Trophoblast cell (in vitro differentiated cells and primary cell): Measurements from ENCODE around the gene ADSL.

Experiments
- DNase-seq, 2 donors: peaks; one replicate each; pipeline ENCODE4 v3.0.0-alpha.2; 2016
- H2AFZ ChIP-seq: 2 replicates; pipeline ENCODE4 v1.6.1; 2013; ENCODE audit warnings: low read length, moderate library complexity, mild to moderate bottlenecking; ENCODE audit not compliant: insufficient read depth, poor library complexity
- H2AK5ac ChIP-seq: 2 replicates; pipeline ENCODE4 v1.6.1; 2013; ENCODE audit warnings: mild to moderate bottlenecking, low read length
- H2BK120ac ChIP-seq: 2 replicates; pipeline ENCODE4 v1.6.1; 2013; ENCODE audit warnings: low read length, mild to moderate bottlenecking, moderate library complexity; ENCODE audit not compliant: insufficient read depth, poor library complexity
- H2BK12ac ChIP-seq: 2 replicates; pipeline ENCODE4 v1.6.1; 2013; ENCODE audit warnings: mild to moderate bottlenecking, low read length, moderate library complexity
- H2BK5ac ChIP-seq: 2 replicates; pipeline ENCODE4 v1.6.1; 2013; ENCODE audit warnings: low read length, low read depth, moderate library complexity, mild to moderate bottlenecking; ENCODE audit not compliant: poor library complexity
- H3K14ac ChIP-seq: 2 replicates; pipeline ENCODE4 v1.6.1; 2013; ENCODE audit warnings: mild to moderate bottlenecking, low read length
- H3K18ac ChIP-seq: 2 replicates; pipeline ENCODE4 v1.6.1; 2013; ENCODE audit warnings: mild to moderate bottlenecking, low read length
- H3K23ac ChIP-seq: 2 replicates; pipeline ENCODE4 v1.6.1; 2013; ENCODE audit warnings: low read length
- H3K27ac ChIP-seq: 2 replicates; pipeline ENCODE4 v1.5.1; 2013; ENCODE audit warnings: low read depth, mild to moderate bottlenecking, inconsistent platforms, low read length, moderate library complexity
- H3K27me3 ChIP-seq: 2 replicates; pipeline ENCODE4 v1.6.1; 2013; ENCODE audit warnings: inconsistent platforms, mild to moderate bottlenecking, low read length, moderate library complexity; ENCODE audit not compliant: insufficient read depth
- H3K36me3 ChIP-seq, 2 experiments: 1 replicate in 1 of 2; 2 replicates in 1 of 2; pipeline ENCODE4 v1.6.1; 2013; ENCODE audit warnings: low read length in 2 of 2, mild to moderate bottlenecking in 2 of 2, moderate library complexity in 1 of 2; ENCODE audit not compliant: insufficient read depth in 2 of 2, control insufficient read depth in 1 of 2
- H3K4ac ChIP-seq: 2 replicates; pipeline ENCODE4 v1.6.1; 2013; ENCODE audit warnings: low read depth, mild to moderate bottlenecking, low read length, moderate library complexity
- H3K4me1 ChIP-seq, 2 experiments: 1 replicate in 1 of 2; 2 replicates in 1 of 2; pipeline ENCODE4 v1.6.1; 2013; ENCODE audit warnings: low read length in 2 of 2, mild to moderate bottlenecking in 2 of 2, moderate library complexity in 1 of 2; ENCODE audit not compliant: insufficient read depth in 2 of 2, control insufficient read depth in 1 of 2
- H3K4me2 ChIP-seq: 2 replicates; pipeline ENCODE4 v1.6.1; 2013; ENCODE audit warnings: inconsistent platforms, mild to moderate bottlenecking, low read length, moderate library complexity
- H3K4me3 ChIP-seq: 2 replicates; pipeline ENCODE4 v1.5.1; 2013; ENCODE audit warnings: mild to moderate bottlenecking, low read depth, low read length, inconsistent platforms
- H3K79me1 ChIP-seq: one replicate; pipeline ENCODE4 v1.6.1; 2013; ENCODE audit warnings: low read length
- H3K79me2 ChIP-seq: 2 replicates; pipeline ENCODE4 v1.6.1; 2013; ENCODE audit warnings: low read length, mild to moderate bottlenecking; ENCODE audit not compliant: control insufficient read depth, insufficient read depth, poor library complexity
- H3K9ac ChIP-seq: 2 replicates; pipeline ENCODE4 v1.6.1; 2013; ENCODE audit warnings: mild to moderate bottlenecking, low read length
- H3K9me3 ChIP-seq: 2 replicates; pipeline ENCODE4 v1.6.1; 2013; ENCODE audit warnings: low read depth, mild to moderate bottlenecking, control low read depth, inconsistent platforms, low read length; ENCODE audit not compliant: insufficient read depth
- H4K12ac ChIP-seq: 2 replicates; pipeline ENCODE4 v1.6.1; 2013; ENCODE audit warnings: low read depth, mild to moderate bottlenecking, low read length, moderate library complexity
- H4K8ac ChIP-seq: 2 replicates; pipeline ENCODE4 v1.6.1; 2013; ENCODE audit warnings: low read depth, mild to moderate bottlenecking, low read length, moderate library complexity
- H4K91ac ChIP-seq: one replicate; pipeline ENCODE4 v1.6.1; 2013; ENCODE audit warnings: low read depth, mild to moderate bottlenecking, low read length, moderate library complexity
- WGBS: extraction: QIAGEN DNeasy Blood & Tissue Kit; methylation state at CpG from one replicate; pipeline ENCODE4 v1.1.7; 2013; ENCODE audit warnings: missing lambda C conversion rate; ENCODE audit not compliant: insufficient read length, insufficient coverage; ENCODE audit errors: extremely low coverage; 5-methylcytosine and 5-hydroxymethylcytosine counted together

ADSL gene

DNA sequence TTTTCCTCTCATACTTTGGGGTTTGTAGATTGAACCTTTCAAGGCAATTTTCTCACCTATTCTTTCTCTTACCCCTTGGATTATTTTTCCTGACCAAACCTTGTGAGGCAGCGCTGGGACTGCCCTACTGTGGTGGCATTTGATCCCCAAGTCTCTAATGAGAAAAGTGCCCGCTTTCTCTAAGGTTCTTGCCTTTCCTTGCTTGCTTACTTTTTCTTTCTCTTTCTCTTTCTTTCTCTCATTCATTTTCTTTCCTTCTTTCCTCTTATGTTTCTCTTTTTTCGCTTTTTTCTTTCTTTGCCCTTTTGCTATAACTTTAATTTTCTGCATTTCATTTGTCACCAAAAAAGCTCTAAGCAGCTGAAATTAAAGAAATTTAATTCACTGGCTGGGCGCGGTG lies 40.7 kb upstream of the ADSL start:
- Histone ChIP-seq H3K14ac (no peak overlapping the region), H3K9me3 (no peaks in the 10 kb centered on the region), H3K27me3 (no peaks in the 10 kb centered on the region), H3K36me3 (peaks cover 16 to 23% of the 10 kb centered on the region in 2 experiments), H3K4me3 (no peak overlapping the region), H3K4me2 (no peak overlapping the region), H2BK12ac (no peak overlapping the region), H3K4ac (no peak overlapping the region), H3K23ac (no peak overlapping the region), H2BK120ac (no peak overlapping the region), H3K79me2 (no peaks in the 10 kb centered on the region), H3K9ac (no peak overlapping the region), H3K27ac (no peak overlapping the region), H2AK5ac (no peak overlapping the region), H2BK5ac (no peak overlapping the region), H3K18ac (no peak overlapping the region), H3K79me1 (no peaks in the 10 kb centered on the region), H4K8ac (no peak overlapping the region), H2AFZ (no peak overlapping the region), H4K12ac (no peak overlapping the region), H4K91ac (no peak overlapping the region), H3K4me1 (peaks cover 0 to 3% of the 10 kb centered on the region in 2 experiments)
- WGBS = 100% methylated on average over 1 of the region's 5 CpGs
- DNase-seq = no peak

- Histone ChIP-seq H3K79me1 (no peaks in the 10 kb centered on the region), H3K4me2 (no peak overlapping the region), H3K23ac (no peak overlapping the region), H3K79me2 (no peaks in the 10 kb centered on the region), H3K4ac (no peak overlapping the region), H4K8ac (no peak overlapping the region), H2AFZ (no peak overlapping the region), H4K12ac (no peak overlapping the region), H3K36me3 (peaks cover 12 to 22% of the 10 kb centered on the region in 2 experiments), H3K4me3 (no peak overlapping the region), H4K91ac (no peak overlapping the region), H2BK5ac (no peak overlapping the region), H2AK5ac (no peak overlapping the region), H3K9me3 (no peaks in the 10 kb centered on the region), H3K27ac (no peak overlapping the region), H3K4me1 (peaks cover 0 to 3% of the 10 kb centered on the region in 2 experiments), H2BK12ac (no peak overlapping the region), H2BK120ac (no peak overlapping the region), H3K14ac (no peak overlapping the region), H3K27me3 (no peaks in the 10 kb centered on the region), H3K18ac (no peak overlapping the region), H3K9ac (no peak overlapping the region)
- no peak for DNase-seq
- no CpG with 5 or more reads among the region's 6 CpGs for WGBS
These were observed 37.2 kb upstream of the ADSL start for GRCh38 chr22:40308999-40309573.

GRCh38 chr22:40309631-40310030 lies 36.7 kb upstream of the ADSL start:
- no peak overlapping the region for H2AK5ac ChIP-seq
- peaks cover 0 to 3% of the 10 kb centered on the region in 2 experiments for H3K4me1 ChIP-seq
- no peak overlapping the region for H3K23ac ChIP-seq
- H3K4me2 ChIP-seq = no peak overlapping the region
- H4K12ac ChIP-seq = no peak overlapping the region
- H3K9ac ChIP-seq = no peak overlapping the region
- H3K36me3 ChIP-seq = peaks cover 12 to 25% of the 10 kb centered on the region in 2 experiments
- H2BK120ac ChIP-seq = no peak overlapping the region
- no peak overlapping the region for H3K4me3 ChIP-seq
- H3K79me1 ChIP-seq = no peaks in the 10 kb centered on the region
- no peak overlapping the region for H2BK5ac ChIP-seq
- no peak overlapping the region for H3K18ac ChIP-seq
- no peaks in the 10 kb centered on the region for H3K9me3 ChIP-seq
- H2AFZ ChIP-seq = no peak overlapping the region
- no peak overlapping the region for H3K27ac ChIP-seq
- H3K14ac ChIP-seq = no peak overlapping the region
- H3K4ac ChIP-seq = no peak overlapping the region
- no peaks in the 10 kb centered on the region for H3K79me2 ChIP-seq
- H2BK12ac ChIP-seq = no peak overlapping the region
- DNase-seq = no peak
- H4K8ac ChIP-seq = no peak overlapping the region
- H4K91ac ChIP-seq = no peak overlapping the region
- H3K27me3 ChIP-seq = no peaks in the 10 kb centered on the region

- DNase-seq = peak; percentile 87 to 99
- Histone ChIP-seq H3K23ac (no peak overlapping the region), H3K4me3 (no peak overlapping the region), H4K12ac (no peak overlapping the region), H3K27ac (no peak overlapping the region), H3K4me1 (peaks cover 0 to 3% of the 10 kb centered on the region in 2 experiments), H3K4me2 (no peak overlapping the region), H3K4ac (no peak overlapping the region), H3K14ac (no peak overlapping the region), H3K27me3 (no peaks in the 10 kb centered on the region), H3K9ac (no peak overlapping the region), H3K18ac (no peak overlapping the region), H3K79me2 (no peaks in the 10 kb centered on the region), H2BK120ac (no peak overlapping the region), H2BK5ac (no peak overlapping the region), H2AFZ (no peak overlapping the region), H4K91ac (no peak overlapping the region), H2AK5ac (no peak overlapping the region), H2BK12ac (no peak overlapping the region), H3K9me3 (no peaks in the 10 kb centered on the region), H3K79me1 (no peaks in the 10 kb centered on the region), H4K8ac (no peak overlapping the region), H3K36me3 (peaks cover 13 to 26% of the 10 kb centered on the region in 2 experiments)
- WGBS = no CpG with 5 or more reads among the region's 9 CpGs
These were observed 36.1 kb upstream of the ADSL start for GRCh38 chr22:40310081-40310767.
